Measurements from ENCODE around the gene SLC2A4.
A peak's percentile ranks its signal among the peaks of the same experiment; 100 is the strongest.

- TF ChIP-seq, protein P1, sequence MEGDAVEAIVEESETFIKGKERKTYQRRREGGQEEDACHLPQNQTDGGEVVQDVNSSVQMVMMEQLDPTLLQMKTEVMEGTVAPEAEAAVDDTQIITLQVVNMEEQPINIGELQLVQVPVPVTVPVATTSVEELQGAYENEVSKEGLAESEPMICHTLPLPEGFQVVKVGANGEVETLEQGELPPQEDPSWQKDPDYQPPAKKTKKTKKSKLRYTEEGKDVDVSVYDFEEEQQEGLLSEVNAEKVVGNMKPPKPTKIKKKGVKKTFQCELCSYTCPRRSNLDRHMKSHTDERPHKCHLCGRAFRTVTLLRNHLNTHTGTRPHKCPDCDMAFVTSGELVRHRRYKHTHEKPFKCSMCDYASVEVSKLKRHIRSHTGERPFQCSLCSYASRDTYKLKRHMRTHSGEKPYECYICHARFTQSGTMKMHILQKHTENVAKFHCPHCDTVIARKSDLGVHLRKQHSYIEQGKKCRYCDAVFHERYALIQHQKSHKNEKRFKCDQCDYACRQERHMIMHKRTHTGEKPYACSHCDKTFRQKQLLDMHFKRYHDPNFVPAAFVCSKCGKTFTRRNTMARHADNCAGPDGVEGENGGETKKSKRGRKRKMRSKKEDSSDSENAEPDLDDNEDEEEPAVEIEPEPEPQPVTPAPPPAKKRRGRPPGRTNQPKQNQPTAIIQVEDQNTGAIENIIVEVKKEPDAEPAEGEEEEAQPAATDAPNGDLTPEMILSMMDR (conservative IDR thresholded peaks at IDR 0.05): peak; percentile 90
- no peak for TF ChIP-seq ZFX (IDR thresholded peaks at IDR 0.05)
Observed at GRCh38 chr17:7296189-7296861, 14.8 kb downstream of the SLC2A4 start.
